Ishikawa (cell line): ENCODE data around the gene CLCN1.

ENCODE experiments used
- EP300 ChIP-seq: IDR thresholded peaks from 2 replicates; pipeline ENCODE4 v1.6.1; 2012; ENCODE audit warnings: borderline replicate concordance
- FOXM1 ChIP-seq: IDR thresholded peaks from 2 replicates; pipeline ENCODE4 v1.6.1; 2012; ENCODE audit warnings: low read depth, borderline replicate concordance
- REST ChIP-seq: IDR thresholded peaks from 2 replicates; pipeline ENCODE4 v1.6.1; 2012; ENCODE audit warnings: low read depth, mild to moderate bottlenecking

GRCh38 chr7:143392875-143393266 is 77.0 kb downstream of the CLCN1 start:
- TF ChIP-seq FOXM1 = no peak
- TF ChIP-seq REST = no peak
- TF ChIP-seq EP300 = no peak
